ENCODE measurements around the gene TMEM217.
"Not testable (repeated sequence)": the region's sequence is repeated elsewhere in the genome, so short reads cannot be mapped to it uniquely, and the experiment has no call there.

GRCh38 chr6:37194886-37195285 is 63.1 kb downstream of the TMEM217 start:
- TF ChIP-seq ATF2 (tag by site-specific recombination; IDR thresholded peaks at IDR 0.05; ENCODE audit: low read depth); CTCF (tag by site-specific recombination; IDR thresholded peaks at IDR 0.05); ZBTB48 (tag by site-specific recombination; IDR thresholded peaks at IDR 0.05); ZNF311 (tag by site-specific recombination; IDR thresholded peaks at IDR 0.05; ENCODE audit: borderline replicate concordance); ZNF776 (tag by site-specific recombination; IDR thresholded peaks at IDR 0.05; ENCODE audit: borderline replicate concordance): not testable (repeated sequence)
